Measurements from ENCODE around the gene DHRS1.

DNA sequence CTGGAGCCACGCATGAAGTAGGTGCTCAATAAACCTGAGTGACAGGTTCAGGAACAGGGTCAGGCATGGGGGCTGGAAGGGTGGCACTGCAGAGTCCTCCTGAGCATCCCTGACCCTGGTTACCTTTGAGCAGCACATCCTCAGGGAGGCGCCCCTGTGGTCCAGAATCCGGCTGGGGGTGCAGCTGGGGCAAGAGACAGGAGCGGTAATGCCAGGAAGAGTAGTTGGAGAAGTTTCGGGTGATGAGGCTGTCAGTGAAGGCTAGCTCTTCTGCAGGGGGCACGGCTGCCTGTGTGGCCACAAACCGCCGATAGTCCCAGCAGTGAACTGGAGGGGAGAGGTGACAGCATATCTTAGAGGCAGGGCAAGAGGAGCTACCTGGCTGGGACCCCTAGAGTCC lies 30.2 kb downstream of the DHRS1 start:
- TF ChIP-seq, protein P1, sequence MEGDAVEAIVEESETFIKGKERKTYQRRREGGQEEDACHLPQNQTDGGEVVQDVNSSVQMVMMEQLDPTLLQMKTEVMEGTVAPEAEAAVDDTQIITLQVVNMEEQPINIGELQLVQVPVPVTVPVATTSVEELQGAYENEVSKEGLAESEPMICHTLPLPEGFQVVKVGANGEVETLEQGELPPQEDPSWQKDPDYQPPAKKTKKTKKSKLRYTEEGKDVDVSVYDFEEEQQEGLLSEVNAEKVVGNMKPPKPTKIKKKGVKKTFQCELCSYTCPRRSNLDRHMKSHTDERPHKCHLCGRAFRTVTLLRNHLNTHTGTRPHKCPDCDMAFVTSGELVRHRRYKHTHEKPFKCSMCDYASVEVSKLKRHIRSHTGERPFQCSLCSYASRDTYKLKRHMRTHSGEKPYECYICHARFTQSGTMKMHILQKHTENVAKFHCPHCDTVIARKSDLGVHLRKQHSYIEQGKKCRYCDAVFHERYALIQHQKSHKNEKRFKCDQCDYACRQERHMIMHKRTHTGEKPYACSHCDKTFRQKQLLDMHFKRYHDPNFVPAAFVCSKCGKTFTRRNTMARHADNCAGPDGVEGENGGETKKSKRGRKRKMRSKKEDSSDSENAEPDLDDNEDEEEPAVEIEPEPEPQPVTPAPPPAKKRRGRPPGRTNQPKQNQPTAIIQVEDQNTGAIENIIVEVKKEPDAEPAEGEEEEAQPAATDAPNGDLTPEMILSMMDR (optimal IDR thresholded peaks at IDR 0.05 in 1 of 3, IDR thresholded peaks at IDR 0.05 in 1 of 3, conservative IDR thresholded peaks at IDR 0.05 in 1 of 3; ENCODE audit: extremely low read depth in 1 of 3, insufficient read depth in 2 of 3, low read length in 3 of 3), result no peak
- TF ChIP-seq EZH2 (IDR thresholded peaks at IDR 0.05; ENCODE audit: low read length), result no peak

Data from keratinocyte (primary cell).